ENCODE results near the gene ZDHHC12.
A peak's percentile ranks its signal among the peaks of the same experiment; 100 is the strongest.
"Not testable (repeated sequence)": the region's sequence is repeated elsewhere in the genome, so short reads cannot be mapped to it uniquely, and the experiment has no call there.

Gene ZDHHC12

DNA sequence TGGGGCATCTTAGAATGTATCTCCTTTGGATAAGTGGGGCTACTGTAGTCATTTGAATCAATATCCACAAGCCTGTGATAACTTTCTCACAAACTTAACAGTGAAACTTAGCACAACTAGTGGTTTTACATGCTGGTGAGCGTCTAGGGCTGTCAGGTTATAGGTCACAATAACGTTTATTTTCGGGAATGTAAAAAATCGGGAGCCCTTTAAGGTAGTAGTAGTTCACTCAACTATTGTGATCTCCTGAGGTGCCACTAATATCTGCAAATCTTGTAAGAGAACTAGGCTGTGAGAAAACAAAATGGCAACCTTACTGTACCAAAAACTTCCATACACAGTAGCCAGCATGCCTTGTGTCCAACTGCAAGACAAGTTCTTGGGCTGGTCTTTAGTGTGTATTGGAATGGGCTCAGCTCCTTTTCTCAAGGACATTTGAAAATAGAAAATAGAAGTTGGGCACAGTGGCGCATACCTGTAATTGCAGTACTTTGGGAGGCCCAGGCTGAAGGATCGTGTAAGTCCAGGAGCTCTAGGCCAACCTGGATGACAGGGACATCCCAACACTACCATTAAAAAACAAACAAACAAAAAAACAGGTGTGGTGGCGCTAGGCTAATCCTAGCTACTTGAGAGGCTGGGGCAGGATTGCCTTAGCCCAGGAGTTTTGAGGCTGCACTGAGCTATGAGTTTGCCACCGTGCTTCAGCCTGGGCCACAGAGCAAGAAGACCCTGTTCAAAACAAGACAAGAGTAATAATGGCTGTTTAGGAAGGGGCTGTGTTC is 26.8 kb downstream of the ZDHHC12 start:
- peaks cover 10% of the 10 kb centered on the region for H3K4me1 Mint-ChIP-seq
- H3K27me3 Mint-ChIP-seq (ENCODE audit: low read depth, poor library complexity) = peaks cover 3% of the 10 kb centered on the region
- H3K36me3 Mint-ChIP-seq (ENCODE audit: low read depth) = peaks cover 44% of the 10 kb centered on the region
- H3K4me3 Mint-ChIP-seq = no peak overlapping the region
- no peak for DNase-seq
- H3K9me3 Mint-ChIP-seq = no peaks in the 10 kb centered on the region
- H3K27ac Mint-ChIP-seq = peak overlapping the region; percentile 85
- TF ChIP-seq, protein P1, sequence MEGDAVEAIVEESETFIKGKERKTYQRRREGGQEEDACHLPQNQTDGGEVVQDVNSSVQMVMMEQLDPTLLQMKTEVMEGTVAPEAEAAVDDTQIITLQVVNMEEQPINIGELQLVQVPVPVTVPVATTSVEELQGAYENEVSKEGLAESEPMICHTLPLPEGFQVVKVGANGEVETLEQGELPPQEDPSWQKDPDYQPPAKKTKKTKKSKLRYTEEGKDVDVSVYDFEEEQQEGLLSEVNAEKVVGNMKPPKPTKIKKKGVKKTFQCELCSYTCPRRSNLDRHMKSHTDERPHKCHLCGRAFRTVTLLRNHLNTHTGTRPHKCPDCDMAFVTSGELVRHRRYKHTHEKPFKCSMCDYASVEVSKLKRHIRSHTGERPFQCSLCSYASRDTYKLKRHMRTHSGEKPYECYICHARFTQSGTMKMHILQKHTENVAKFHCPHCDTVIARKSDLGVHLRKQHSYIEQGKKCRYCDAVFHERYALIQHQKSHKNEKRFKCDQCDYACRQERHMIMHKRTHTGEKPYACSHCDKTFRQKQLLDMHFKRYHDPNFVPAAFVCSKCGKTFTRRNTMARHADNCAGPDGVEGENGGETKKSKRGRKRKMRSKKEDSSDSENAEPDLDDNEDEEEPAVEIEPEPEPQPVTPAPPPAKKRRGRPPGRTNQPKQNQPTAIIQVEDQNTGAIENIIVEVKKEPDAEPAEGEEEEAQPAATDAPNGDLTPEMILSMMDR (IDR thresholded peaks at IDR 0.05) = no peak

DNA sequence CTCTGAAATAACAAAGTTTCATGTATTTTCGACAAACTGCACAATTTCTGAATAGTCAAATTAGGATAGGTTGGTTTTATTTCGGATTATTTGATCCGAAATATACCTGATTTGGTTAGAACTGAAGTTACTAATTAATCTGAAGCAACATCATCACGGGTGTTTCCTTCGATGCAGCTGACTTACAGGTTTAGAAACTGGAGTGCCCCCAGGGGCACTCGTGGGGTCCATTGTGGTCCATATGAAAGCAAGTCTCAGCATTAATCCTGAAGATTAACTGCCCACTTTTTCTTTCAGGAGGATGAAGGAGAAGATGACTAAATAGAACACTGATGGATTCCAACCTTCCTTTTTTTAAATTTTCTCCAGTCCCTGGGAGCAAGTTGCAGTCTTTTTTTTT is 29.6 kb downstream of the ZDHHC12 start:
- Mint-ChIP-seq H3K9me3 (no peaks in the 10 kb centered on the region), H3K4me3 (no peak overlapping the region), H3K27ac (no peak overlapping the region), H3K4me1 (peaks cover 16% of the 10 kb centered on the region), H3K36me3 (ENCODE audit: low read depth) (peaks cover 55% of the 10 kb centered on the region), H3K27me3 (ENCODE audit: low read depth, poor library complexity) (no peaks in the 10 kb centered on the region)
- no peak for DNase-seq
- TF ChIP-seq, protein P1 (IDR thresholded peaks at IDR 0.05) = no peak

DNA sequence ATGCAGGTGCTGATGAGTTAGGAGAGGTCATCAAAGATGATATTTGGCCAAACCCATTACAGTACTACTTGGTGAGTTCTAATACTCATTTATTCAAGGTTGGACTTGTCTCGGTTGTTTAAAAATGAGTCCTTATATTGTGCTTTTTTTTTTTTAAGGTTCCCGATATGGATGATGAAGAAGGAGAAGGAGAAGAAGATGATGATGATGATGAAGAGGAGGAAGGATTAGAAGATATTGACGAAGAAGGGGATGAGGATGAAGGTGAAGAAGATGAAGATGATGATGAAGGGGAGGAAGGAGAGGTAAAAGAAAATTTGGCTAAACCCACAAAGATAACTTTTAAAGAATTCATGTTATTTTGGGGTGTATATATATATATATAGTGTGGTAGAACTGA is 30.2 kb downstream of the ZDHHC12 start:
- Mint-ChIP-seq H3K36me3 (ENCODE audit: low read depth) (peaks cover 55% of the 10 kb centered on the region), H3K27ac (peak overlapping the region; percentile 4), H3K4me1 (peaks cover 16% of the 10 kb centered on the region)
- not testable (repeated sequence) for DNase-seq; H3K4me3 Mint-ChIP-seq; H3K27me3 Mint-ChIP-seq (ENCODE audit: low read depth, poor library complexity); H3K9me3 Mint-ChIP-seq

DNA sequence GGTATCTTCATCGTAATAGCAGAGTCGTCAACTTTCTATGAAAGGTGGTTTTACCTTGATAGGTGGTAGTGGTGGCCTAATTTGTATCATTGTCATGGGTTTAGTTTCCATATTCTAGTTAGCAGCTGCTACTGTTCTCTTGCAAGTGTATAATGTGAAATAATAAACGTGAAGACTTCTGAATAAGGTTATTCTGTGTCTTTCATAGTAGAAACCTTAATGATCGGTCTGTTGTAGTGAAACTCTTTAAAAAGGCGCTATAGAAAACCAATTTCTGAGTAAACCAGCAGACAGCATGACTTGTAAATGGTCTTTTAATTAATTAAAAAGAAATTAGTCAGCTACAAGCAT is 33.3 kb downstream of the ZDHHC12 start:
- Mint-ChIP-seq H3K9me3 (no peaks in the 10 kb centered on the region), H3K4me1 (peaks cover 40% of the 10 kb centered on the region), H3K27me3 (ENCODE audit: low read depth, poor library complexity) (no peaks in the 10 kb centered on the region), H3K27ac (peak overlapping the region; percentile 95), H3K4me3 (peak overlapping the region; percentile 98), H3K36me3 (ENCODE audit: low read depth) (peaks cover 34% of the 10 kb centered on the region)
- DNase-seq = no peak
- TF ChIP-seq, protein P1 (IDR thresholded peaks at IDR 0.05) = no peak

DNA sequence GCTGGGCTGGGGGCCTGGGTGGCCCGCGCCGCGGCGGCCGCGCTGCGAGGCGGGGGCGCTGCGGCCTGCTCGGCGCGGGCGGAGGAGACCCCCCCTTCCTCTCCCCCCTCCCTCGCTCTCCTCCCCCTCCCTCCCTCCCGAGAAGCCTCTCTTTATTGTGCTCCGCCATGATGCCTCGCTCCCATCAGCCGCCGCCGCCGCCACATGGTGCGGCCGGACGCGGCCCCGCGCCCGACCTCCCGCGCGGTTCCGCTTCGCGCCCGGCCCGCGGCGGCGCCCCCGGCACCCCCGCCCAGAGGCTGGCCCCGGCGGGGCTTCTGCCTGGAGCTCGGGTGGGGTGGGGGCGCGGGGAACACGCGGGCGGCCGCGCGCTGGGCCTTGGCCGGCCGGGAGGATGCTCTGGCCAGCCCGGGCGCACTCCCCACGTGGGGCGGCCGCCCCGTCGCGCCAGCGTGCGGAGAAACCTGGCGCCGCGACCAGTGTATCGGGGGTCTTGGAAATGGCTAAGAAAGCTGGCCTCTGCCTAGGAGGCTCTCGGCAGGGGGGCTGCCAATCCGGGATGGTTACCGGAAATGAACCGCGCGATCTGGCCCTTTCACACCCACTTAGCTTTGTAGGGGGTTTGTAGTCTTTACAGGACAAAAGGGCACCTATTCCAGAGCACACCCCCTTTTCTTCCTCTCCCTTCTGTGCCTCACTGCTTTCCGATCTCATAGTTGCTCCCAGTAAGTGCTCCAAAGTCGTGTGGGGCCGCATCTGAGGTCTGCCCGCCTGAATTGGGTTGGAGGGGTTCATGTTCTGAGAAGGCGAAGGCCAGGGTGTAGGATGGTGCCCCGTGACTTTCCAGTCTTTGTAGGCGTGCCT is 33.9 kb downstream of the ZDHHC12 start:
- Mint-ChIP-seq H3K4me3 (peak overlapping the region; percentile 98), H3K27ac (peak overlapping the region; percentile 95), H3K27me3 (ENCODE audit: low read depth, poor library complexity) (no peaks in the 10 kb centered on the region), H3K36me3 (ENCODE audit: low read depth) (peaks cover 33% of the 10 kb centered on the region), H3K4me1 (peaks cover 46% of the 10 kb centered on the region), H3K9me3 (no peaks in the 10 kb centered on the region)
- TF ChIP-seq, protein P1 (IDR thresholded peaks at IDR 0.05) = no peak
- peak; percentile 46 for DNase-seq

DNA sequence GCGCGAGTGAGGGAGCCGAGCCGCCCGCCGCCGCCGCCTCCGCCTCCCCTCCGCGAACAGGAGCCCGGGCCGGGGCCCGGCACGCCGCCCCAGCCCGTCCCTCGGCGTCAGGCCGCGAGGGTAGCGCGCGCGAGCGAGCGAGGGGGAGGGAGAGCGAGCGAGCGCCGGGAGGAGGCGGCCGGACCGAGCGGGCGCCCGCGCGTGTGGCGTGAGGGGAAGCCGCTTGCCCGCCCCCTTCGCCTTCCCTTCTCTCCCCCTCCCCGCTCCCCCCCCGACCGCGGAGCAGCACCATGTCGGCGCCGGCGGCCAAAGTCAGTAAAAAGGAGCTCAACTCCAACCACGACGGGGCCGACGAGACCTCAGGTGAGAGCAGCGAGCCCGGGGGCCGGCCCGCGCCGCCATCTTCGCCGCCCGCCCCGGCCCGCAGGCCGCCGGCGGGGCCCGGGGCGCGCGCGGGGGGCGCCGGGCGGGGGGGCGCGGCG is 34.6 kb downstream of the ZDHHC12 start:
- H3K9me3 Mint-ChIP-seq = no peaks in the 10 kb centered on the region
- H3K27me3 Mint-ChIP-seq (ENCODE audit: low read depth, poor library complexity) = no peaks in the 10 kb centered on the region
- TF ChIP-seq, protein P1 (IDR thresholded peaks at IDR 0.05) = no peak
- peaks cover 53% of the 10 kb centered on the region for H3K4me1 Mint-ChIP-seq
- peak overlapping the region; percentile 71 for H3K4me3 Mint-ChIP-seq
- DNase-seq = no peak
- no peak overlapping the region for H3K27ac Mint-ChIP-seq
- peaks cover 26% of the 10 kb centered on the region for H3K36me3 Mint-ChIP-seq (ENCODE audit: low read depth)
